NB4 (cell line): Measurements from ENCODE around the gene PSG1.
"Not testable (repeated sequence)": the region's sequence is repeated elsewhere in the genome, so short reads cannot be mapped to it uniquely, and the experiment has no call there.

ENCODE experiments used
- DNase-seq: peaks from one replicate; pipeline ENCODE4 v3.0.0; 2010; ENCODE audit warnings: low read depth
- H3K4me3 ChIP-seq: one replicate; pipeline ENCODE4 v1.5.1; 2011; ENCODE audit warnings: mild to moderate bottlenecking, low read depth, low read length, moderate library complexity
- MYC ChIP-seq: IDR thresholded peaks from 2 replicates; pipeline ENCODE4 v1.6.1; 2011; ENCODE audit warnings: low read depth, low read length
- POLR2A ChIP-seq: IDR thresholded peaks from 2 replicates; pipeline ENCODE4 v1.6.1; 2011; ENCODE audit warnings: mild to moderate bottlenecking; ENCODE audit not compliant: insufficient read length; ENCODE audit errors: extremely low read depth
- TF ChIP-seq, protein P1 (sequence below): IDR thresholded peaks from one replicate; pipeline ENCODE4 v1.5.1; 2012; ENCODE audit warnings: low read depth, low read length
- TF ChIP-seq, protein P2 (sequence below): IDR thresholded peaks from 2 replicates; pipeline ENCODE4 v1.6.1; 2011; ENCODE audit warnings: low read depth, low read length

The PSG1 gene

GRCh38 chr19:42872608-42873007 is 6.9 kb downstream of the PSG1 start:
- no peak for TF ChIP-seq POLR2A
- TF ChIP-seq, protein P1, sequence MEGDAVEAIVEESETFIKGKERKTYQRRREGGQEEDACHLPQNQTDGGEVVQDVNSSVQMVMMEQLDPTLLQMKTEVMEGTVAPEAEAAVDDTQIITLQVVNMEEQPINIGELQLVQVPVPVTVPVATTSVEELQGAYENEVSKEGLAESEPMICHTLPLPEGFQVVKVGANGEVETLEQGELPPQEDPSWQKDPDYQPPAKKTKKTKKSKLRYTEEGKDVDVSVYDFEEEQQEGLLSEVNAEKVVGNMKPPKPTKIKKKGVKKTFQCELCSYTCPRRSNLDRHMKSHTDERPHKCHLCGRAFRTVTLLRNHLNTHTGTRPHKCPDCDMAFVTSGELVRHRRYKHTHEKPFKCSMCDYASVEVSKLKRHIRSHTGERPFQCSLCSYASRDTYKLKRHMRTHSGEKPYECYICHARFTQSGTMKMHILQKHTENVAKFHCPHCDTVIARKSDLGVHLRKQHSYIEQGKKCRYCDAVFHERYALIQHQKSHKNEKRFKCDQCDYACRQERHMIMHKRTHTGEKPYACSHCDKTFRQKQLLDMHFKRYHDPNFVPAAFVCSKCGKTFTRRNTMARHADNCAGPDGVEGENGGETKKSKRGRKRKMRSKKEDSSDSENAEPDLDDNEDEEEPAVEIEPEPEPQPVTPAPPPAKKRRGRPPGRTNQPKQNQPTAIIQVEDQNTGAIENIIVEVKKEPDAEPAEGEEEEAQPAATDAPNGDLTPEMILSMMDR = no peak
- TF ChIP-seq MYC = no peak
- TF ChIP-seq, protein P2, sequence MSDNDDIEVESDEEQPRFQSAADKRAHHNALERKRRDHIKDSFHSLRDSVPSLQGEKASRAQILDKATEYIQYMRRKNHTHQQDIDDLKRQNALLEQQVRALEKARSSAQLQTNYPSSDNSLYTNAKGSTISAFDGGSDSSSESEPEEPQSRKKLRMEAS = no peak
- DNase-seq = no peak
- no peak overlapping the region for H3K4me3 ChIP-seq

- no peak overlapping the region for H3K4me3 ChIP-seq
- no peak for DNase-seq
- TF ChIP-seq MYC = no peak
- TF ChIP-seq, protein P1 = no peak
- TF ChIP-seq POLR2A = no peak
- TF ChIP-seq, protein P2 = no peak
Observed at GRCh38 chr19:42857544-42857867, 22.0 kb downstream of the PSG1 start.

GRCh38 chr19:42856866-42857543 is 22.5 kb downstream of the PSG1 start:
- H3K4me3 ChIP-seq = not testable (repeated sequence)
- peak; percentile 7 for DNase-seq
- TF ChIP-seq, protein P1 = peak; percentile 48

DNA sequence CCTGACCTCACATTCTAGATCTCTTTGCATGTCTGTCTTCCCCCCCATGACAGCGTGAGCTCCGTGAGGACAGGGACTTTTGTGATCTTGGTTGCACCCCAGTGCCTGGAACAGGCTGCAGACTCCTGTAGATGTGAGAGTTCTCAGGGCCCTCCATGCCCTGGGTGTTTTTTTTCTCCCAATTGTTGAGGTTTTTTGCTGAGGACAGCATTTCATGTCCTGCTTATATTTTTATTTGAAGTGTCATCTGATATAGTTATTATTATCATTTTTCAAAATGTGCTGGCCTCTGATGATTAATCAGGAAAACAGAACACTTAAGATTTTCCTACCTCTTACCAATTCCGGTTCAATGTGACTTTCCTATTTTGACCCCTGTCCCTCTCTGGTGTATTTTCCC is 24.8 kb downstream of the PSG1 start:
- H3K4me3 ChIP-seq = not testable (repeated sequence)

GRCh38 chr19:42853231-42853630 is 26.3 kb downstream of the PSG1 start:
- not testable (repeated sequence) for DNase-seq, H3K4me3 ChIP-seq

More for the DNA sequence above, 24.8 kb downstream of the PSG1 start:
- DNase-seq = not testable (repeated sequence)

DNA sequence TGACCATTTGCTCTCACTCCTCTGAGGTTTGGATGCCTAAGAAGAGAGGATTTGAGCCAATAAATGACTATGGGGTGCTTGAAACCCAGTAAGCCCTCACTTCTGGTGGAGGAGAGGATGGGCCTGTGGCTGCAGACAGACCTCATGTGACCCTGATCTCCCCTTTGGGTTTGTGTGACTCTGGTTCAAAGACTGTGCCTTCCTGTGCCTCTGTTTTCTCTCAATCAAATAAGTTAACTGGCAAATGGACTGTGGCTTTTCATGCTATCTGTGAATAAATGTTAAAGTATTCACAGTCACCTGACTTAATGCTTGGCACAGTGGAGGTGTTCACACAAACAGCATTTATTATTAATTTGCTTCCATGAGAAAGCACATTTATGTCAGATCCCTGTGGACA is 26.7 kb downstream of the PSG1 start:
- not testable (repeated sequence) for DNase-seq, H3K4me3 ChIP-seq

GRCh38 chr19:42851718-42852280 is 27.7 kb downstream of the PSG1 start:
- DNase-seq, H3K4me3 ChIP-seq: not testable (repeated sequence)

DNA sequence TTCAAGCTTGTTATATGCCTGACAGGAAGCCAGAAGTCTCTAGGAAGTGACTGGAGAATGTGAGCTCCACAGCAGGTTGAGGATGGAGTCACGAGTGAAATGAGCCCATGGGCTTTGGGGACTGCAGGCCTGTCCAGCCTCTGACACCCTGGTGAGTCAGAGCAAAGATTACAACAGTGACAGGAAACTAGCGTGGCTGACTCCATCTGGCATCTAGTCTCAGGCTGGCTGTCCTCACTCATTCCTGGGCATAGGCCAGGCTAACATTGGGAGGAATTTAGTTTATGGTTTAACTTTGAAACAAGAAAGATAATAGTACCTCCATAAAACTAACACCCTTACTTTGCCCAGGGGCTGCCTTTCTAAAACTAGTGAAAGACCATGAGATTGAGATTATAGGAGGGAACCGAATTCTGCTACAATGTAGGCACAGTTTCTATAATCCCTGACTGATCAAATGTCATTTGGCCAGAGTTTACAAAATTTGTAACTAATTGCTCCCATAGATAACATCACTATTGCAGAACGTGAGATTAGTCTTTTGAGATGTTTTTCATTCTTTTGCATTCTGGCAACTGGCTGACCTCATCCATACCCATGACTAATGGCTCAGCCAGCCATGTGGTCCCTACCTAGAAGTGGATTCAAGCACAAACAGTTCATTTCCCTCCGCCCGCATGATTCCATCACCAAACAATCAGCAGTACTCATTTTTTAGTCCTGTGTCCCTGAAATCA is 28.4 kb downstream of the PSG1 start:
- TF ChIP-seq, protein P1 = no peak
- TF ChIP-seq MYC (no peak), POLR2A (no peak)
- TF ChIP-seq, protein P2 = no peak
- H3K4me3 ChIP-seq = no peak overlapping the region
- peak; percentile 4 for DNase-seq
